EH (cell line): ENCODE measurements around the gene ZBTB9.

Experiments
- DNase-seq: peaks from one replicate; pipeline ENCODE4 v3.0.0-alpha.2; 2015; ENCODE audit warnings: low read depth

Gene ZBTB9, protein sequence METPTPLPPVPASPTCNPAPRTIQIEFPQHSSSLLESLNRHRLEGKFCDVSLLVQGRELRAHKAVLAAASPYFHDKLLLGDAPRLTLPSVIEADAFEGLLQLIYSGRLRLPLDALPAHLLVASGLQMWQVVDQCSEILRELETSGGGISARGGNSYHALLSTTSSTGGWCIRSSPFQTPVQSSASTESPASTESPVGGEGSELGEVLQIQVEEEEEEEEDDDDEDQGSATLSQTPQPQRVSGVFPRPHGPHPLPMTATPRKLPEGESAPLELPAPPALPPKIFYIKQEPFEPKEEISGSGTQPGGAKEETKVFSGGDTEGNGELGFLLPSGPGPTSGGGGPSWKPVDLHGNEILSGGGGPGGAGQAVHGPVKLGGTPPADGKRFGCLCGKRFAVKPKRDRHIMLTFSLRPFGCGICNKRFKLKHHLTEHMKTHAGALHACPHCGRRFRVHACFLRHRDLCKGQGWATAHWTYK

DNA sequence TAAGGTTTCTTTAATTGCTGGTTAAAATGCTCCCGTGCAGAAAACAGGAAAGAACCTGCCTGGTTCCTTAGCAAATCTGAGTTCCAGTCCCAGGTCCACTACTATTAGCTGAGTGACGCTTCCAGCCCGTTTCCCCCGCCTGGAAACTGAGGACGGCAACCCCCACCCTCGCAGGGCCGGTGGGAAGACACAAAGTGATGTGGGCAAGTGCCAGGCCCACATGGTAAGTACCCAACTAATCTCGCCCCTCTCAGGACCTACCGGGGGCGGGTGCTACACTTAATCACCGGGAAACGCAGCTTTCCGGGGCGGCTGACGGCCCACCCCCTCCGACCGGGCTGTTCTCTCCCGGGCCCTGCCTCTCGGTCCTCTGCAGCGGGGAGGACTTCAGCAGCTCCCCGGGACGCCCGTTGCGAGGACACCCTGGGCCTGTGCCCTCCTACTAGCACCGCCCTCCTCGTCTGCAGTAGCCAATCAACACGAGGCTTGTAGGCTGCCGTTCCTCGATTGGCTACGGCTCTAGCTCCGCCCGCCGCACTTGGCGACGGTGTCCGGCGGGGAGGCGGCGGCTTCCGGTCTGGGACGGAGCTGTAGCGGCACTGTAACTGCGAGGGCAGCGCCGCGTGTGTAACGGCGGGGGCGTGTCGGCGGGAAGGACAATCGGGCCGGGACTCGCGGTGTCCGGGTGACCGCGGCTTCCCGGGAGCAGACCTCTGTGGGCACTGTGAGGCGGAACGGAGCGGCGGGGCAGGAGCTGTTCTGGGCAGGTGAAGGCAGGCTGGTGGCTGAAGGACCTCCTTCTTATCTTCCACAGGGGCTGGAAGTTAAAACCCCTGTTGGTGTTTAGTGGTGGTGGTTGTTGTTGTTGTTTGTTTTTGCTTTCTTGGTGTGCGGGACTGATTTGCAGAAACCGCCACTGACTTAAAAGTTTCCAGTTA is at the start of gene ZBTB9:
Gene ZBTB9 (plus strand): TSS at position 568 of the 938 bp plus-strand sequence. CDS start 525 bp downstream, outside the sequence.
- peak; percentile 97 for DNase-seq

DNA sequence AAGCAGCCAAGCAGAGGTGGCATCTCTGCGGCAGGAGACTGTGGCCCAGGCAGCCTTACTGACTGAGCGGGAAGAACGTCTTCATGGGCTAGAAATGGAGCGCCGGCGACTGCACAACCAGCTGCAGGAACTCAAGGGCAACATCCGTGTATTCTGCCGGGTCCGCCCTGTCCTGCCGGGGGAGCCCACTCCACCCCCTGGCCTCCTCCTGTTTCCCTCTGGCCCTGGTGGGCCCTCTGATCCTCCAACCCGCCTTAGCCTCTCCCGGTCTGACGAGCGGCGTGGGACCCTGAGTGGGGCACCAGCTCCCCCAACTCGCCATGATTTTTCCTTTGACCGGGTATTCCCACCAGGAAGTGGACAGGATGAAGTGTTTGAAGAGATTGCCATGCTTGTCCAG is 49.5 kb upstream of the ZBTB9 start:
- DNase-seq: no peak

DNA sequence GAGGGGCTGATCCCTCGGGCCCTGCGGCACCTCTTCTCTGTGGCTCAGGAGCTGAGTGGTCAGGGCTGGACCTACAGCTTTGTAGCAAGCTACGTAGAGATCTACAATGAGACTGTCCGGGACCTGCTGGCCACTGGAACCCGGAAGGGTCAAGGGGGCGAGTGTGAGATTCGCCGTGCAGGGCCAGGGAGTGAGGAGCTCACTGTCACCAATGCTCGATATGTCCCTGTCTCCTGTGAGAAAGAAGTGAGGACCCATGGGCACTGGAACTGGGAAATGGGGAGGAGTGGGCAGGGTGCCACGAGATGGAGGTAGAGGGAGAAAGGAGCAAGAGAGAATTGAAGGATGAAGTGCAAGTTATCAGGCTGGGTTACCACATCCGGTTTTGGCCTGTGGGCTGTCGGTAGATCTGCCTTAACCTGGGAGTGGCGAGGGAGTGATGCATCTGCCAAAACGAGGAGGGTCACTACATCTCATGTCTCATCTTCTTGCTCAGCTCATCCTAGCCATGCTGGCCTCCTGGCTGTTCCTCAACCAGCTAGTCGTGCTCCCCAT is 48.9 kb upstream of the ZBTB9 start:
- no peak for DNase-seq

DNA sequence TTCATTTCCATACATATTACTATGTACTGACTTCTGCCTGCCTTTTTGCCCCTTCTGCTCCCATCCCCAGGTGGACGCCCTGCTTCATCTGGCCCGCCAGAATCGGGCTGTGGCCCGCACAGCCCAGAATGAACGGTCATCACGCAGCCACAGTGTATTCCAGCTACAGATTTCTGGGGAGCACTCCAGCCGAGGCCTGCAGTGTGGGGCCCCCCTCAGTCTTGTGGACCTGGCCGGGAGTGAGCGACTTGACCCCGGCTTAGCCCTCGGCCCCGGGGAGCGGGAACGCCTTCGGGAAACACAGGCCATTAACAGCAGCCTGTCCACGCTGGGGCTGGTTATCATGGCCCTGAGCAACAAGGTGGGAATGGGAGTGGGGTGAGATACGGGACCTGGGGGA is 48.2 kb upstream of the ZBTB9 start:
- no peak for DNase-seq

DNA sequence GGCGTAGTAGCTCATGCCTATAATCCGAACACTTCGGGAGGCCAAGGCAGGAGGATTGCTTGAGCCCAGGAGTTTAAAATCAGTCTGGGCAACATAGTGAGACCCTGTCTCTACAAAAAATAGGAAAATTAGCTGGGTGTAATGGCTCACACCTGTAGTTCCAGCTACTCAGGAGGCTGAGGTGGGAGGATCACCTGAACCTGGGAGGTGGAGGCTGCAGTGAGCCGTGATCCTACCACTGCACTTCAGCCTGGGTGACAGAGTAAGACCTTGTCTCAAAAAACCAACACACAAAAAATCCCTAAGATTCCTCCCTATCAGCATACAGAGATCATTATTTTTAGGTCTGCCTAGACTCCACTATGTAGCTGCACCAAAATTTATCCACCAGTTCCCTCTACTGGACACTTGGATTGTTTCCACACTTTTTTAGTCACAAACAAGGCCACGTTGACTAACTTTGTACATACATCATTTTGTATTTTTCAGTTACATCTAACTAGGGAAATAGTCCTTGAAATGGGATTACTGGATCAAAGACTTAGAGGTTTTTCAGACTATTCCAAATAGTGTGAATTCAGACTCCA is 47.2 kb upstream of the ZBTB9 start:
- DNase-seq: peak; percentile 67

DNA sequence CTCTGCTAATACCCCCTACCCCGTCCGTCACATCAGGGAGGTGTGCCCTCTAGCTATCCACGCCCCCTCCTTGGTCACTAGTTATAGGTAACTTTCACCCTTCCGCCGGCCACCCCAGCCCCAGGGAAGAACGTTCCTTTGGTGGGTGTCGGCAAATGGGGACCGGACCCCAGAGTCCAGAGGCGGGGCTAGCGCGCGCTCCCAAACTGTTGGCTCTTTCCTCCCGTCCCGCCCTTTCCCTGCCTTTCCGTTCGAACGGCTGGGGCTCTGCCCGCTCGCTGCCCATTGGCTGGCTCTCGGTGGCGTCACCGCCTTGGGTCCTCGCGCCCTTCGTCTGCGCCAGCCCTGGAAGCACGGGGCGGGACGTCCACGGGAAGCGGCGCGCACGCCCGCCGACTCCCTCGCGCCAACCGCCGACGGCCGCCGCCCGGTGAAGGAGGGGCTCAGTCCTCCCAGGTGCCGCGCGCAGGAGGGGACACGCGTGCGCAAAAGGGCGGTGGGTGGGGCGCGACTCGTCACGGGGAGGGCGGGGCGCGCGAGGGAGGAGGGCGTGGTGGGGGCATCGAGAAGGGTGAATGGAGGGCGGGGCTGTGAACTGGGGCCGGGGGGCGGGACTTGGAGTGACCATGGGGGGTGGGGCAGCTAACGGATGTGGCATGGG is 44.2 kb upstream of the ZBTB9 start:
- peak; percentile 98 for DNase-seq

DNA sequence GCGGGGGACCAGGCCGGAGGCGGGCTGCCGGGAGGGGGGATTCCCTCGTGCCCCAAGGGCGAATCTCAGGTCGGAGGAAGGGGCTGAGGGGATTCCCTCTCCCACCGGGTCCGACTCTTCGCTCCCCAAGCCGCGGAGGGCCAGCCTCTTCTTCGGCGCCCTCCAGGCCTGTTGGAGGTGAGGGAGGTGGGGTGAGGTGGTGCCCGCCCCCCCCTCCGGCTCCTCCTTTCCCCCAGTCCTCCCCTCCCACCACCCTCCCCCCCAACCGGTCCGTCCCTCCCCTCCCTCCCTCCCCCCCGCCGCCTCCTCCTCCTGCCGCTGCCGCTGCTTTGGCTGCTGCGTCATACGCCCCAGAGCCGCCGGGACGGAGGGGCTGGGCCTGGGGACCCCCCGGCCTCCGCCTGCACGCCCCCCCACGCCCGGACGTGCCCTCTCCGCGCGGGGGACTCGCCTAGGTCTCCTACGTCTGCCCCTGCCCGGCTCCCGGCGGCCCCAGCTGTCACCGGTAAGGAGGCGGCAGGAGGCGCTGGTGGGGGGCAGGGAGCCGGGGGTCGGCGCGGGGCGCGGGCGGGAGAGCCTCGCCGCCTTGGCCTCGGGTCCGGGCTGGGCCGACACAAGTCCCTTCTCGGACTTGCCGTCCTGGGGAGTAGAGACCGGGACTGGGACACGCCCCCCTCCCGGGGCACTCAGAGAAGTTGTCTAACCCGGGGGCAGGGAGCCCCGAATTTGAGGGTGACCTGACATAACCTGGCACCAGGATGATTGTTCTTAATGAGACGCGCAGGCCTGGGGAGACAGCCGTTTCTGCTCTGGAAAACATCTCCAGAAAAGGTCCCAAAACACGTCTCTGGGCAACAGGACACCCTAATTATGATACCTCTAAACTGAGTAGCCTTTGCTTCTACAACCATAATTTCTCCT is 43.4 kb upstream of the ZBTB9 start, which contains the start of gene PHF1:
Gene PHF1 (plus strand): TSS at position 304 of the 921 bp plus-strand sequence. CDS start 1,250 bp downstream, outside the sequence.
- peak; percentile 88 for DNase-seq

DNA sequence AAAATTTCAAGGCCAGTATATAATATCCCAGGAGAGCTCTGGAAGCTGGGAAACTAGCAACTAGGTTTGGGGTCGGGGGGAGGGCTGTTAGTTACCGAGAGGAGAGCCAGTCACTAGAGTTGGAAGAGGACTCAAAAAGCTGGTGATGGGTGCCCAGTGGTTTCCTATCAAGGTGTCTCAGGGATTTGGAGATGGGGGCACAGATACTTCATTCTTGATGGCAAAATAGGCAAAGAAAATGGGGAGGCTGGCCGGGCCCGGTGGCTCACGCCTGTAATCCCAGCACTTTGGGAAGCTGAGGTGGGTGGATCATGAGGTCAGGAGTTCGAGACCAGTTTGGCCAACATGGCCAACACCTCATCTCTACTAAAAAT is 42.8 kb upstream of the ZBTB9 start:
- DNase-seq: no peak

DNA sequence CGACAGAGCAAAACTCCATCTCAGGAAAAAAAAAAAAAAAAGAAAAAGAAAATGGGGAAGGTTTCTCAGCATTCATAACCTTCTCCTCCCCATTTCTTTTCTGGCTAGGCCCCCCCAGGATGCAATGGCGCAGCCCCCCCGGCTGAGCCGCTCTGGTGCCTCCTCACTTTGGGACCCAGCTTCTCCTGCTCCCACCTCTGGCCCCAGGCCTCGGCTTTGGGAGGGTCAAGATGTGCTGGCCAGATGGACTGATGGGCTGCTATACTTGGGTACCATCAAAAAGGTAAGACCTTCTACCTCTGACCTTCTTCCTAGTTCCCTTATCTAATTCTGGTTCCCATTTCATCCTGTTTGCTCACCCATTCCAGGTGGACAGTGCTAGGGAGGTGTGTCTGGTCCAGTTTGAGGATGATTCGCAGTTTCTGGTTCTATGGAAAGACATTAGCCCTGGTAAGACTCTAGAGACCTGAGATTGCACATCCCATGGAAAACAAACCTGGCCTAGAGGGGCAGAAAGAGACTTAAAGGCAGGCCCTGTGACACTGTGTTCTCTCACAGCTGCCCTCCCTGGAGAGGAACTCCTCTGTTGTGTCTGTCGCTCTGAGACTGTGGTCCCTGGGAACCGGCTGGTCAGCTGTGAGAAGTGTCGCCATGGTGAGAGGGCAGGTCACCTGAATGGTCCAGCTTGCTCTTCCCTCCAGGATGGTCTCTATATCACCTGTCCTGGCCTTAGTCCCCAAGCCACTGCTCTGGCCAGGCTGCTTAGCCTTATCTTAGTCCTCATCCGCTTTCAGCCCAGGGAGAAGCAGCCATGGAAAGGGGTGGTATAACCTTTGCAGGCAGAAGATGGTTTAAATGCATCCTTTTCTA is 42.0 kb upstream of the ZBTB9 start:
- DNase-seq: no peak

DNA sequence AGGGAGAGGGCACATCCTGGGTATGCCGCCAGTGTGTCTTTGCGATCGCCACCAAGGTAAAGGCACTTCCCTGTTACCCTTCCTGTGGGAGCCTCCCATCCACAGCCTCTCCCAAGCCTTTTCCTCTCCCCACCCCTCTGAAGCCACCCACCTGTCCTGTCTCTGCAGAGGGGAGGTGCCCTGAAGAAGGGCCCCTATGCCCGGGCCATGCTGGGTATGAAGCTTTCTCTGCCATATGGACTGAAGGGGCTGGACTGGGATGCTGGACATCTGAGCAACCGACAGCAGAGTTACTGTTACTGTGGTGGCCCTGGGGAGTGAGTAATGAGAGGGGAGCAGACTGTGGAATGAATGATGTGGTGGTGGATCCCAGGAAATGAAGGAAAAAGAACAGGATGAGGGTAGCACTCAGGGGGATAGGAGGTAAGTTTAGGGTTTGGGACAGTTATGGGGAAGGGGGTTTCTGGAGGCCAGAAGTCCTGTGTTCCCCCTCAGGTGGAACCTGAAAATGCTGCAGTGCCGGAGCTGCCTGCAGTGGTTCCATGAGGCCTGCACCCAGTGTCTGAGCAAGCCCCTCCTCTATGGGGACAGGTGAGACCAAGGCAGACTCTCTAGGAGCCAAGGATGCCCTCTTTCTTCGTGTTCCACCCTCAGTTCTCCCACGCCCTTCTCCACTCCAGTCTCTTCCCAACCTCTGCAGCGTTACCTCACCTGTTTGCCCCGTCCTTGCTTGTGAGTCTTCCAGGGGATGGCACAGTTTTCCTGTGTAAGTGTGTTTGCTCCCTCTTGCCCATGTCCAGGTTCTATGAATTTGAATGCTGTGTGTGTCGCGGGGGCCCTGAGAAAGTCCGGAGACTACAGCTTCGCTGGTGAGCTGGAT is 40.9 kb upstream of the ZBTB9 start:
- no peak for DNase-seq

DNA sequence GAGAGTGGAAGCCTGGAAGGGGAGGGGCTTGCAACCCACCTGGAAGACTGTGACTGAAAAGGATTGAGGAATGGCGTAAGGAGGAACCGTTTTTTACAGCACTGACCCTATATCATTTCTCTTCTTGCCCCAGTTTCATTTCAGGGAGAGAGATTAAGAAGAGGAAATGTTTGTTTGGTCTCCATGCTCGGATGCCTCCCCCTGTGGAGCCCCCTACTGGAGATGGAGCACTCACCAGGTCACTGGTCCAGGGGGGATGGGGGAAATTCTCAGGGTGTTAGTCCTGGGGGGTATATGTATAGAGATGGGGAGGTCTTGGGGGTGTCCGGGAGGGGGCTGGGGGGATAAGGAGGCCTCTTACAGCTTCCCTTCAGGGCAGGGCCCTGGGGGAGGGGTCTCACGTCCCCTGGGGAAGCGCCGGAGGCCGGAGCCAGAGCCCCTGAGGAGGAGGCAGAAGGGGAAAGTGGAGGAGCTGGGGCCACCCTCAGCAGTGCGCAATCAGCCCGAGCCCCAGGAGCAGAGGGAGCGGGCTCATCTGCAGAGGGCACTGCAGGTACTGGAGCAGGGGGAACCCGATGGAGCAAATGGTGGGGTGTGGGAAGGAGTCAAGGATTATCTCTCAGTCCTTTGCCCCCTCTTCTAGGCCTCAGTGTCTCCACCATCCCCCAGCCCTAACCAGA is 39.6 kb upstream of the ZBTB9 start:
- DNase-seq: peak; percentile 22

DNA sequence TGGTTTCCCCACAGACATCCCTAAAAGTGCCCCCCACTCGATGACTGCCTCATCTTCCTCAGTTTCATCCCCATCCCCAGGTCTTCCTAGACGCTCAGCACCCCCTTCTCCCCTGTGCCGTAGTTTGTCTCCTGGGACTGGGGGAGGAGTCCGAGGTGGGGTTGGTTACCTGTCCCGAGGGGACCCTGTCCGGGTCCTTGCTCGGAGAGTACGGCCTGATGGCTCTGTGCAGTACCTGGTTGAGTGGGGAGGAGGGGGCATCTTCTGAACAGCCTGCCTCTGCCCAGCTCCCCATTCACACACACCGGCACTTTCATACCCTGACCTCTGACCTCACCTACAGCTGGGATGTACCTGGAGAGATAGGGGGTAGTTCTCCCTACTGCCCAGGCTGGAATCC is 38.5 kb upstream of the ZBTB9 start:
- DNase-seq: no peak

DNA sequence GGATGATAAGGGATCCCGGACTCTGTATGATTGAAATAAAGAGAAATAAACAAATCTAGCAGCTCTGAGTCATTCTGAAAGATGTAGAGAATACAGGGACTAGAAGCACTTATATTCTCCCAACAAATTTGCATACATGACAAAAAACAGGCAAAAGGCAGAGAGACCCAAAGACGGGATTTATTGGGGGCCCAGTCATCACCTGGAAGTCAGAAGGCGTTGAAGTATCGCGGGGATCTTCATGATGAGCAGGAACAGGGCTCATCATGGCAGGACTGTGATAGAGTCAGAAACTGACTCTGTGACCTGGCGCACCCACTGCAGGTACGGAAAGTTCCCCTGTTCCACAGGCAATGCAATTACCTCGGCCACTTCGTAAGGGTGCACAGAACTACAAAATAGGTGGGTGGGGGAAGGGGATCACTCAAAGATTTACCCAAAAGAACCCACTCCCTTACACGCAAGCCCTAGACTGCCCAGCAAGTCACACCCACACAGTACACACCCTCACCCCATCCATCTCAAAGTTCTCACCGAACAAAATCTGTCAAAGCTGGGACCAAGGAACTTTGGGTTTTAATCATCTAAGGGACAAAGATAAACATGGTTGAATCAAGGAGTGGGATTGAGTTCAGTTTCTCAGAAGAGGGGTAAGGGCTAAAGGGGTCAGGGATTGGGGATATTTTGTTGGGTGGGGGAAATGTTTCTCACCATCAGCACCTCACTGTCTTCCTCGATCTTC is 37.8 kb upstream of the ZBTB9 start:
- peak; percentile 46 for DNase-seq

DNA sequence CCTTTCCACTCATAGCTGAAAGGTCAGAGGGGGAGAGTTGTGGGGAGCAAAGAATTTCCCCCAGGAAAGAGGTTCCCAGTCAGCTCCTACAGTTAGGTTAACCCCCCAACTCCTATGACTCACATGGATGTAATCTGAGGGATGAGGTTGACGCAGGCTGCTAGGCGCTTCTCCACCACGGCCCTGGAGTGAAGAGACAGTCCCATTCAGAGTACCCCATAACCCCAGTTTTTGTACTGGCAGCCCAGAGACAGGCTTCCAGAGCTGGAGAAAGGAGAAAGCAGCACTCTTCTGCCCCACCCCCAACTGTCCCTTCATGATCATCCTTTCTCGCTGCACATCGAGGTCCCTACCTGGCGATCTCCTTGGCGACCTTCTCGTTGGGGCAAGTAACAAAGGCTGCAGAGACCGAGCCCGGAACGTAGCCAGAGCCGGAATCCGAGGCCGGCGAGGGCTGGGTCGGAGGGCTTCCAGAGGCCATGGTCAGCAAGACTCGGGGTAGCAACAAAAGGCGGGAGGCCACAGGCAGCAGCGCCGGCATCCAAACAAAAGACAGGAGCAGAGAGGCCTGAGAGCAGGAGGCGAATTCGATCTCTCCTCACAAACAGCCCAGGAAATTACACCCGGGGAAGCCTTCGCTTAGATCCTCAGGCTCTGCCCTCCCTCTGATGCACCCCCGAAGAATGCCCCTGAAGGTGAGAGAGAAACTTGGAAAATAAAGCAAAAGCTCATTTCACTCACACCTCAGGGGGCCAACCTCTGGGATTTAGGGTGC is 37.1 kb upstream of the ZBTB9 start:
- peak; percentile 96 for DNase-seq

DNA sequence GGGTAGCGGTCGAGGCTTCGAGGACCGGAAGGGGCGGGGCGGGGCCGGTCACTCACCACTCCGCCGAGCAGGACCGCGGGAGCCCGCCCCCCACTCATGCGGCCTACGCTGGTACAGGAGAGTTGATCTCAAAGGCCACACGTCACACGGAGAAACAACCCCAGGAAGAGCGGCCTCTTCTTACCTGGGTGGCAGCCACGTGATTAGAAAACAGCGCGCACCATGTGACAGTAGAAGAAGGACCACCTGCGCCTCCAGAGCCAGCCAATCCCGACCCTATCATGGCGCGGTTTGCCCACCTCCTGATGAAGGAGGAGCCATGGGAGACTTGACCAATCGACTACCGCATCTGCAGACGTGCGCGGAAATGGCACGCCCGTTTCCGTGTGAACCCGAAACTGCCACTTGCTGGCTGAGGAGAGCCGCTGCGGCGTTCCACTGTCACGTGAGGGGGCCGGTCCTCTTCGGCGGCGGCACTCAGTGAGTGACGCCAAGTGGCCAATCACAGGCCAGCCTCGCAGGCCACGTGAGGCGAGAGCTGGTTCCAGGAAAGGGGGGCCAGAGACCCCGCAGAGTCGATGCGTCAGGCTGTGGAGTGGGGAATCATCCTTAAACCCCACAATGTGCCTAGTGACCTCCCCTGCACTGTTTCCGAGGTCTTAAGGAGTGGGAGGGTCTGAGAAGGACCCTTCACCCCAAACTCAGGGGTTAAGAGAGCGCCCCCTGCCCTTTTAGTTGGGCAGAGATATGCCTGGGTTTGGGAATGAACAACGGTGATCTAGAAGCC is 36.3 kb upstream of the ZBTB9 start, which contains the start of gene CUTA:
Gene CUTA (minus strand): TSS at position 205 of the 787 bp plus-strand sequence. CDS start 107 bp downstream, at position 98.
- DNase-seq: peak; percentile 100
